Globus pallidus (tissue), 1 donor: ENCODE data around the gene PRKAG1.

Experiments
- DNase-seq: peaks from one replicate; pipeline ENCODE4 v3.0.0-alpha.2; 2015; ENCODE audit warnings: low spot score

PRKAG1 gene

DNA sequence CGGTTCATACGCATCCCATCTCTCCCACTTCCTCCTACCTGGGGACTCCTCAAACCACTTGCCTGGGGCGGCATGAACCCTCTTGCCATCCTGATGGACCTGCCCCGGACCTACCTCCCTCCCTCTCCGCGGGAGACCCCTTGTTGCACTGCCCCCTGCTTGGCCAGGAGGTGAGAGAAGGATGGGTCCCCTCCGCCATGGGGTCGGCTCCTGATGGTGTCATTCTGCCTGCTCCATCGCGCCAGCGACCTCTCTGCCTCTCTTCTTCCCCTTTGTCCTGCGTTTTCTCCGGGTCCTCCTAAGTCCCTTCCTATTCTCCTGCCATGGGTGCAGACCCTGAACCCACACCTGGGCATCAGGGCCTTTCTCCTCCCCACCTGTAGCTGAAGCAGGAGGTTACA is 36.8 kb downstream of the PRKAG1 start:
- no peak for DNase-seq

DNA sequence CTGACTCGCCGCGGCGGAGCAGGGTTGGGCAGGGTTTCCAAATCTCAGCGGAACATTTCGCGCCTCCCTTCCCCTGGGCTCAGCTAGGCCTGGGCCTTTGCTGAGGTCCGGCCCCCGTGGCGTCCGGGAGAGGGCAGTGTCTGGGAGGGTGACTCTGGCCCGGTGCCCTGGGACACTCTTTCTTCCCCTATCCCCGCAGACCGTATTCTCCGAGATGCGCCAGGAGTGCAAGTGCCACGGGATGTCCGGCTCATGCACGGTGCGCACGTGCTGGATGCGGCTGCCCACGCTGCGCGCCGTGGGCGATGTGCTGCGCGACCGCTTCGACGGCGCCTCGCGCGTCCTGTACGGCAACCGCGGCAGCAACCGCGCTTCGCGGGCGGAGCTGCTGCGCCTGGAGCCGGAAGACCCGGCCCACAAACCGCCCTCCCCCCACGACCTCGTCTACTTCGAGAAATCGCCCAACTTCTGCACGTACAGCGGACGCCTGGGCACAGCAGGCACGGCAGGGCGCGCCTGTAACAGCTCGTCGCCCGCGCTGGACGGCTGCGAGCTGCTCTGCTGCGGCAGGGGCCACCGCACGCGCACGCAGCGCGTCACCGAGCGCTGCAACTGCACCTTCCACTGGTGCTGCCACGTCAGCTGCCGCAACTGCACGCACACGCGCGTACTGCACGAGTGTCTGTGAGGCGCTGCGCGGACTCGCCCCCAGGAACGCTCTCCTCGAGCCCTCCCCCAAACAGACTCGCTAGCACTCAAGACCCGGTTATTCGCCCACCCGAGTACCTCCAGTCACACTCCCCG is 37.4 kb downstream of the PRKAG1 start:
- no peak for DNase-seq

DNA sequence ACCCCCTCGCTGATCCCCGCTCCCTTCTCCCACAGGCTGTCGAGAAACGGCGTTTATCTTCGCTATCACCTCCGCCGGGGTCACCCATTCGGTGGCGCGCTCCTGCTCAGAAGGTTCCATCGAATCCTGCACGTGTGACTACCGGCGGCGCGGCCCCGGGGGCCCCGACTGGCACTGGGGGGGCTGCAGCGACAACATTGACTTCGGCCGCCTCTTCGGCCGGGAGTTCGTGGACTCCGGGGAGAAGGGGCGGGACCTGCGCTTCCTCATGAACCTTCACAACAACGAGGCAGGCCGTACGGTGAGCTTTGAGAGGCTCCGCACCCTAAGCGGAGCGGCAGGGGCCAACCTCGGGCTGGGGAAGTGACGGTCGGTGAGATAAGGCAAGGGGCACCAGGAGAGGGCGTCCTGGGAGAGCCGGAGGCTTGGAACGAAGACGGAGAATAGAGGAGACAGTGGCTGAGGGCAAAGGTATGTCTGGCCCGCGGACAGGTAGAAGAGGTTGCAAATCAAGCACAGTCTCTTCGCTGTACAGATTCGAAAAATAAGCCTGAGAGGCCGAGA is 38.1 kb downstream of the PRKAG1 start:
- no peak for DNase-seq

DNA sequence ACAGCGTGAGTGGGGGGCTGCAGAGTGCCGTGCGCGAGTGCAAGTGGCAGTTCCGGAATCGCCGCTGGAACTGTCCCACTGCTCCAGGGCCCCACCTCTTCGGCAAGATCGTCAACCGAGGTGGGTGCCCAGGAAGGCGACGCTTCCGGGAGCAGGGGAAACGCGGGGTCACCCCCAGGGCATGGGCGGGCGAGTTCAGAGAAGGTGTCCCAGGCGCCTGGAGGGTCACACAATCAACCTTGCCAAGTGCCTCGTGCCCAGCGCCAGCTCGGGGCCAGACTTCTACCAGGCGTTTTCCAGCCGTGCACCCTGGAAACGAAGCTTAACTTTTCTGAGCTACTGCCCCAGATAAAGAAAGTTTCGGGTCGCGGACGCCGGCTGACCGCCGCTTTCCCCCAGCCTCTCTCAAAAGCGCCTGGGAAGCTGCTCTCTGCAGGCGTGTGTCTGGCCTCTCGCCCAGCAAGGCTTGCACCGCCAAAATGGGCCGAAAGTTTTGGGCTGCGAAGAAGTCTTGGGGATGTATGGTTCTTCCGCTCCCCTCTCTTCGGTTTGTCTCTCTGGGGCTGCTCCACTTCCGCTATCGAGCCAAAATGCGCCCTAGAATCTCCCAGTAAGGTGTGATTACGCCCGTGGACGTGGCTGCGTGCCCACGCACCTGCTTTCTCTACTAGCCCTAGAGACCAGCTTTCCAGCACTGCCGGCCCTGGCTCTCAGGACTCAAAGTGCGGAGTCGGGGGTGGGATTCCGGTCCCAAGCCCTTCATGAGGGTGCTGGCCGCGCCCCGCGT is 38.8 kb downstream of the PRKAG1 start:
- DNase-seq = no peak

DNA sequence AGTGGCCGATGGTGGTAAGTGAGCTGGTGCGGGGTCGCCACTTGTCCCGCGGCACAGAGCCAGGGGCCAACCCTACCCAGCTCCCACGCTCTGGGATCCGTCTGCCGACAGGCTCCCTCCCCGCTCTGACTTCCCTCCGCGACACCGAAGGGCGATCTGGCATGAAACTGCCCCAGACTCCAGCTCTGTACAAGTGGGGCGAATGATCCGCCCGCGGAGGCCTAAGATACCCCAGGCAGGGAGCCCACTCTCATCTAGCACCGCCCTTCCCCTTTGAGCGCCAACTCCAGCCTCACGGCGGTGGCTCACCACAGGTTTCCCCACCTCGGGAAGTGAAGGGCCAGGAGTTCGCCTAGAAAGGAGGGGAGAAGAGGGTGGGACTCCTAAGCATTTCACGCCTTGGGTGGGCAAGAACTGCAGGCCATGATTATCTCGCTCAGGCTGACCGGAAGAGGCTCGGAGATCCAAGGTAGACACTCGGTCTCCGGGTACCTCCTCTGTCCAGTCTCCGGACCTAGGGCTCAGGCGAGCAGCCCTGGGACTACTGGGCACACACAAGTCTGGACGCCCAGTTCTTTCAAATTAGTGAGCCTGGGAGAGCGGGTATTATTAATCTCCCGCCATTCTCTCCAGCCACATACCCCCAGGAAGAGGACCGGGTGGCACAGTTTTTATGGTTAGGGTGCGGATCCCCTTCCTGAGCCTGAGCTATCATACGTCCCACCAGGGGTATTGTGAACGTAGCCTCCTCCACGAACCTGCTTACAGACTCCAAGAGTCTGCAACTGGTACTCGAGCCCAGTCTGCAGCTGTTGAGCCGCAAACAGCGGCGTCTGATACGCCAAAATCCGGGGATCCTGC is 39.6 kb downstream of the PRKAG1 start:
- DNase-seq = no peak

DNA sequence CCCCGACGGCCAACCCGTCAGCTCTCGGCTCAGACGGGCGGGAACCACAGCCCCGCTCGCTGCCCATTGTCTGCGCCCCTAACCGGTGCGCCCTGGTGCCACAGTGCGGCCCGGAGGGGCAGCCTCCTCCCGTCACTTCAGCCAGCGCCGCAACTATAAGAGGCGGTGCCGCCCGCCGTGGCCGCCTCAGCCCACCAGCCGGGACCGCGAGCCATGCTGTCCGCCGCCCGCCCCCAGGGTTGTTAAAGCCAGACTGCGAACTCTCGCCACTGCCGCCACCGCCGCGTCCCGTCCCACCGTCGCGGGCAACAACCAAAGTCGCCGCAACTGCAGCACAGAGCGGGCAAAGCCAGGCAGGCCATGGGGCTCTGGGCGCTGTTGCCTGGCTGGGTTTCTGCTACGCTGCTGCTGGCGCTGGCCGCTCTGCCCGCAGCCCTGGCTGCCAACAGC is 40.3 kb downstream of the PRKAG1 start, which contains the start of gene WNT1:
TSS of gene WNT1 (plus strand) at position 32 of the 450 bp plus-strand sequence. CDS start at position 361, 329 bp downstream.
- DNase-seq = no peak

DNA sequence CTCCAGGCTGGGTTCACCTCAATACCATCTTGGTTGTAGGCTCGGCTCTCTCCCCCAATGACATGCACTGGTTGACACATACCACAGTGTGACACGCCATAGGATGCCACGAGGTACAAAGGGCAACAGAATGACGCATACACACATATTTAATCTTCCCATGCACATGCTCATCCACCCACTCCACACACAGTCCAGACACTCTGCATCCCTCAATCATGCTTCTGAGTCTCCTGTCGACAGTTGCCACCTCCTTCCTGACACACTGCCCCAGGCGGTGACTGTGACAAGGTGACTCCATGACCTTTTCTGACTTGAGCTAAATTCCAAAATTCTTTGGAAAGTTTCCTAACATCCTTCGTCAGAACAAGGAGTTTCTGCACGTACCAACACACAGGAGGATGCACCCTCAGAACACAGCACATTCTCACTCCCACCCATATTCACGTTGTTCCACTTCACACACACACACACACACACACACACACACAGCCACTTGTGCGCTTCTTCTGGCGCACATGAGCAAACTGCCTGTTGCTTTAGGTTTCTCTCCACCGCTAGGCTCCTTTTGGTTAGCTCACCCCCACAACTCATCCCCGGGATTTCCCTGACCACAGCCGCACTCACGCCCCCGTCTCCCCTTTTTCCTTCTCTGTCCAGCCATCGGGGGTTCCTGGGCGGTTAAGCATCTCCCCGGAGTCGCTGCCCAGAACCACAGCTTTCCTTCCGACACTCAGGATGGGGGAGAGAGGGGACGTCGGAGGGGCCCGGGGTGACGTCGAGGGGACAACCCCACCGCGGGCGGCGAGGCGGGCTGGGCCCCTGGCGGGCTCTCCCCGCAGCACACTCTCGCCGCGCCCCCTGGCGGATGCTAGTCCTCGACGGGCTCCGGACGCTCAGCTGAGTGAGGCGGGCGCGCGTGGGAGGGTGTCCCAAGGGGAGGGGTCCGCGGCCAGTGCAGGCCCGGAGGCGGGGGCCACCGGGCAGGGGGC is 41.0 kb downstream of the PRKAG1 start:
- no peak for DNase-seq

DNA sequence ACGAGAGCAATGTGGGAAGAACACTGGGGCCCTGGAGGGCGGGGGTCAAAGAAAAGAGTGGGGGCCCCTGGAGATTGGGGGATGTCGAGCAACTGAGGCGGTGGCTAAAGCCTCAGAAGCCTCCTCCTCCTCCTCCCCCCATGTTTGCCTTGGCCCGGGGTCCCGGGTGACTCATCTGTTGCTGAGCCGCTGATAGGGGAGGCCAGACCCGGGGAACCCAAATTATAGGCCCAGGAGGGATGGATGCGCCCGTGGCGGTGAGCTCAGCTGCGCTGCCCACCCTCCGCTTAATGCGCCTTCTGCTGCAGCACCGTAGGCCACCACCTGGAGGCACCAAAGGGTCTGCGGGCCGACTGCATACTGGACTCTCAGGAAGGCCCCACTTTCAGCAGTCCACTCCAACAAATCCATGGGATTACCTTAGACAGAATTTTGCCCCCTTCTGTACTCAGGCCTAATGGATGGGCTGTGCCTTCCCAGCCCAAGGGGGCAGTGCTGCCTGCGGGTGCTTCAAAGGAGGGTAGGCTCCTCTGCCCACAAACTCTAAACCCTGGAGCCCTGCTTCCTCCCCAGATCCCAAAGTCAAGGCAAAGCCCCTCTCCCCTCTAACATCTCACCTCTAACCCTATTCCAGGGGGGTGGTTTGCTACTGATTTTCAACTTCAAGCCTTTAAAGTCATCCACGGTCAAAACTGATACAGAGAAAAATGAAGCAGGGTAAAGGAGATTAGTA is 44.5 kb downstream of the PRKAG1 start:
- no peak for DNase-seq

DNA sequence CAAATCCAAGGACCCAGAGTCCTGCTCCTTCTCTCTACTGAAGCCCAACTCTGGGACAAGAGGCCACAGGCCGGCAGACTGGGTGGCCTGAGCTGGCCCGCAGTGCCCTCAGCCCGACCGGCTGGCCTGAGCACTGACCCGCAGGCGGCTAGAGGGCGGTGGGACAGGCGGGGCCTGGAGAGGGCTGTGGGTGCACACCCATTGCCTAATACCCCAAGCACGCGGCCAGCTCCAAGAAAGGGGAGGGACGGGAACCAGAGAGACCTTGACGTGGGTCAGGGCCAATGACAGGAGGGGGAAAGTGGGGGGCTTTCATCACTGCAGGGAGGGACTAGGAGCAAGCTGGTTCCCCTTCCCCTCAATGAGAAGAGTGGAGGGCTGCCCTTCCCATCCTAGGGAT is 45.0 kb downstream of the PRKAG1 start:
- DNase-seq = no peak

DNA sequence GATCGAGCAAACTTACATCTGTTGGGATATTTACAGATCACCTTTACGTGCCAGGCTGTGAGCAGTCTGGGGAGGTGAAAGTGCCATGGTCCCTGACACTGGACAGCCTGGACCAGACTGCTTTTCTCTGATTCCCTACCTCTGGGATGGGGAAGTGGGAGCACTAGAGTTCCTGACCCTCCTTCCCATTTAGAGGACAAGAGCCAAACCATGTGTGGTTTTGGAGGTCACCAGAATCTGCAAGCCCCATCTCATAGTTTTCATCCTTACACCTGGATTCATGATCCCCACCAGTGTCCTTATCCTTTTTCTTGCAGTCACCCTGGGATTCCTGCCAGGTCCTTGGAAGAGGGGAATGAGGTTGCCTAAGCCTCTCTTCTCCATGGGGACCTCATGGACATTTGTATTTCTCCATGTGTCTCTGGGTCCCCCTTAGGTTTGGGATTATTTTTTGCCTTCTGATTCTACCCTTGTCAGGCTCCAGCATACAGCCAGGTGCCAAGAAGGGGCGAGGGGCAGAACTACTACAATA is 45.6 kb downstream of the PRKAG1 start:
- no peak for DNase-seq

DNA sequence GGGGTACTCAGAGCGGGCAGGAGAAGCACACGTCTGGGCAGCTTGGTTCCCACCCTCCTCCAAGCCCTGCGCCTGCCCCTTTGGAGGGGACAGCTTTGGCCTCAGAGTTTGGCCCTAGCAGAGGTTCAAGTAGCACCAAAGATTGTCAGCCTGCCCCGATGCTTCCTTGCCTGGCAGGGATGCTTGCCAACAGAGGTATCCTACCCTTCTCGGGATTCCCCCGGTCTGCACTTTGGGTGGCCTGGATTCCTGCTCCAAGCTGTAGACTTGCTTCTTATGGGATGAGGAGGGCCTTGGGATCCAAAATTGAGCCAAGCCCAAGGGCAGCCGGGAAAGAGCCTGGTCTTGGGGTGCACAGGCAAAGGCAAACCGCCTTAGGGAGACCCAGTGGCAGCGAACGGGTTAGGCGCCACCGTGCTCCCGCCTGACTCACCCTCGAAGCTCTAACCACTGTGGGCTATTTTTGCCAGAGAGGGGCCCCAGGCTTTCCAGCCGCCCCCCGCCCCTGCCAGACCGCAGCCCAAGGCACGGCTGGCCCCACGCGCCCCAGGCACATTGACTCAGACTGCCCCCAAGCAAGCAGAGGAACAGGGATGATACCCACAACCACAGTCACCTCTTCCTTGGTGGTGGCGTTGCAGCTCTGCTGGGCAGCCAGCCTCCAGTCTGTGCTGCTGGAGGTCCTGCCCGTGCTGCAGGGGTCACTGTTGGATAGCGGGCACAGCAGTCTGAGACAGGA is 46.2 kb downstream of the PRKAG1 start:
- DNase-seq = no peak

DNA sequence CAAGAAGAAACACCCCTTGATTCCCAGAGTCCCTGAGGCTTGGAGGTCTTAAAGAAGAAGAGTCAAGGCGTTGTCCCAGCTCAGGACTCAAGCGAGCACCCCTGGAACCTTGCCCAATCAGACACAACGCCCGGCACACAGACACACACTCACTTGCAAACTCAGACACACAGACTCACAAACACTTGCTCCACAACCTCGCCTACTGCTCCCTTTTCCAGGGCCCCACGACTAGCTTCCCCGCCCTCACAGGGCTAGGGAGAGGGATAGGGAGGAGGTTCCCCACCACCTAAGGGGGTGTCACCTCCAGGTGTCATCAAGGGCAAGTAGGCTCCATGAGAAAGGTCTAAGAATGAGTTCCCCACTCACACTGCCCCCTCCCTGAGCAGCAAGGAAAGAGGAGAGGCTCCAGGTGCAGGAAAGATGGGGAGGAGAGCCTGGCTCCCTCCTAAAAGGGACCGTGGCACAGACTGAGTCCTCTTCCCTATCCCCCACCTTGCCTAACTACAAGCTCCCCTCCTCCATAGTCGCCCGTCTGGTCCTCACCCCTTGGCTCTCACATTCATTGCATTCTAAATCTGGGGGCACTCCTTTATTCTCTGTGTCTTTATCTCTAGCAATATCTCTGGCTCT is 47.8 kb downstream of the PRKAG1 start:
- no peak for DNase-seq

DNA sequence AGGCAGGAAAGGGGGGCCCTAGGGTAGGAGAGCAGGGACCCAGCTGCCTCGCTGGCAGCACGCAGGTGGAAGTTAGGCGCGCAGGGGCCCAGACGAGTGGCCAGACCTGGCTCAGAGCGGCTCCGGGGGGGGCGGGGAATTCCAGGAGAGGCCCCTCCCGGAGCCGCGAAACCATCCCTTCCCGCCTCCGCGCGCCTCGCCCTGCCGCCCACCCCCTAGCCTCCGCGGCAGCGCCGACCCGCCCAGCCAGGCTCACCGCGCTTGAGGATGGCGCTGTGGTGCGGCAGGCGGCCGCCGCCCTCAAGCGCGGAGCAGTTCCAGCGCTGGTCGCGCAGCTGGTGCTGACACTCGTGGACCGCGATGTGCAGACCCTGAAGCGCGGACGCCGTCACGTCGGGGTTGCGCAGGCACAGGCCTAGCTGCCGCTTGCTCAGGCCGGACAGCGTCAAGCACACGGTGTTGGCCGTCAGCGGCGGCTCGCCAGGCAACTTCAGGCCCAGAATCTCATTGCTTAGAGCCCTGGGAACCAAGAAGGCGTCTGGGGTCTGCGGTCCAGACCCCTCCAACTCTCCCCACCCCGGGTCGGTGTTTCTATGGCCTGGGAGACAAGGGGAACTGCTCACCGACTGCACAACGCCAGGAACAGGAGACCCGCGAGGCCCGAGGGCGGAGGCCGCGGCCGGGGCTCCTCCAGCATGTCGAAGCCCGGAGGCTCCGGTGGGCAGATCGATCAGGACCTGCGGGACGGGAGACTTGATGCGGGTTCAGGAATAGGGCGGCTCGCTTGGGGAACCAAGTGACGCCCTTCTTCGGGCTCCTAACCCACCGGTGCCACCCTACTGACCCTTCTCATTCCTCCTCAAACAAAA is 48.5 kb downstream of the PRKAG1 start:
- DNase-seq = no peak

DNA sequence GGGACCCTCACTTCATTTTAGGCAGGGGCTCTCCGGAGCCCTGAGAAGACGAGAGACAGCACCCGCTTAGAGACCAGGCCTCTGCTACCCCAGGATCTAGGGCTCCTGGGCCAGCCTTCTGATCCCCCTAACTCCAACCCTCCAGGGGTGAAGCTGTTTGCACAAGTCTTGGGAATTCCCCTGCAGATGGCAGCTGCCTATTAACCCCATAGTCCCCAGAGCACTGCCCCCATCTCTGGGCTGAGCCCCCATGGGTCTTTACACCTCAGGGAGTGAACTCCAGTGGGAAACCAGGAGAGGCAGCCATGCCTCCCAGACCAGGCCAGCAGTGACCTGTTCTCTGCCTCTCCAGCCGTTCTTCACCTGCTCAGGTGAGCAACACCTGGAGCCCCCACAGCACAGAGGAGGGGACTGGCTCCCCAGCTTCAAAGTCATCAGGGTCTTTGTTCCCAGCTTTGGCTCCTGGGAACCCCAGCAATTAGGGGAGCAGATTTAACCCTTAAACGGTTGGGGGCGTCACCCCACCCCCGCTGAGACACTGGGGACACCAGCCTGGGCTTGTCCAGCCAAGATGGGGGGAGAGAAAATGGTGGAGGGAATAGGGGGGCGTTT is 49.3 kb downstream of the PRKAG1 start:
- DNase-seq = no peak

DNA sequence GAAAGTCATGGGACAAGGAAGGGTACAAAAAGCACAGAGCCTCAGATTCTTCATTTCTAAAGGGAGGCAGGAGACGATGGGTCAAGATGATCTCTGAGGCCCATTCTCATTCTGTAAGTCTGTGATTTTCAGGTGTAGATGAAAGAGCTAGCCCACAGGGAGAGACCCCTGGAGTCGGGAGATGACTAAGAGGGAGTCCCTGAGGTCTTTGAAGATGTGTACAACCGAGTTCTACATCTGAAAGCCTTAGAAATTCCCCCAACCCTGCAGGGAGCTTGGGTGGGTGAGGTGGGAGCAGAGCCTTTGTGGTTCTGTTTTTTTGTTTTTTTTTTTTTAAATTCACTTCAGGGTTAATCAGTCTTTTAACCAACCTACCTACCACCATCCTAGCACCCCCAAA is 50.1 kb downstream of the PRKAG1 start:
- no peak for DNase-seq

DNA sequence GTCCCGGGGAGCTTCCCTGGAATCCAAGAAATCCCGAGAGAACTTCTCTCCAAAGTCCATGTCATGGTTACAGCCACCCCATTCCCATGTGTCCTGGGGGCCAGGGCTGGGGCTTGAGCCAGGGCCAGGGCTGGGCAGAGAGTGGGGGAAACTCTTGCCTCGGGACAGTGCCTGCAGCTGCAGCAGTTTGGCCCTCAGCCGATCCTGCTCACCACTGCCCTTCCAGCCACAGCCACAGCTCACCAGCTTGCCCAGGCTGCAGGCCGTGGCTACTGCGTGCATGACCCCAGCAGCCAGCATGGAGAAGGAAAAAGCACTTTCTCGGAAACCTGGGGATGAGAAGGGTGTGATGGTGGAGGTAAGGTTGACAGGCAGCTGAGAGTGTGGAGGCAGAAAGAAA is 50.6 kb downstream of the PRKAG1 start:
- DNase-seq = no peak
